ENCODE data around the gene ARIH2.

ARIH2 gene

GRCh38 chr3:49020330-49021212, 101.9 kb downstream of the ARIH2 start:
- peak; percentile 70 for DNase-seq

DNA sequence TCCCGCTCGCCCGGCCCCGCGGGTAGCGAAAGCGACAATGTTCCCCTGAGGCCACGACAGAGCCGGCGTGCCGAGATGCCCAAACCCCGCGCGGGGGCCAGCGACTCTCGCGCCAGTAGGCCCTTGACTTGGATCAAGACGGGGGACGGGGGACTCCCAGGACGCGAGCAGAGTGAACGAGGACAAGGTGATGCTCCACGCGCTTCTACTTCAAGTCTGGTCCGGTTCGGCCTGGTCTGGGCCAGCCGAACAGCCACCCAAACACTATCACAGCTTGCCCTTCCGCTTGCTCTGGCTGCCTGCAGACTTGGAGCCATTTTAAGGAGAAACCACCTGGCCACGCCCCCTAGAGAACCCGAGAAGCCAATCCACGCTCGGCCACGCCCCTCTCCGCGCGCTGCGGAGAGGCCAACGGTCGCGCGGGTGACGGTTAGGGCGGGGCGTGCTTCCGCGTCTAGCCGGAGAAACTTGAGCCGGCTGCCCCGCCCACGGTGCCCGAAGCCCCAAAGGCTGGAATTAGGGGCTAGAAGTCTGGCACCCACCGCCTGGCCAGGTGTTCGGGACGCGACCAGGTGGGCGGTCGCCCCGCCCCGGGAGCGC, 102.7 kb downstream of the ARIH2 start:
- peak; percentile 99 for DNase-seq

- peak; percentile 97 for DNase-seq
Measured at GRCh38 chr3:49021813-49022687, 103.4 kb downstream of the ARIH2 start, which contains the start of gene NDUFAF3. Gene NDUFAF3, plus strand, starts transcription at chr3:49022121. Its CDS starts 24 bp downstream, at chr3:49022145.

- DNase-seq = no peak
Measured at GRCh38 chr3:49022688-49023171, 104.1 kb downstream of the ARIH2 start.

DNA sequence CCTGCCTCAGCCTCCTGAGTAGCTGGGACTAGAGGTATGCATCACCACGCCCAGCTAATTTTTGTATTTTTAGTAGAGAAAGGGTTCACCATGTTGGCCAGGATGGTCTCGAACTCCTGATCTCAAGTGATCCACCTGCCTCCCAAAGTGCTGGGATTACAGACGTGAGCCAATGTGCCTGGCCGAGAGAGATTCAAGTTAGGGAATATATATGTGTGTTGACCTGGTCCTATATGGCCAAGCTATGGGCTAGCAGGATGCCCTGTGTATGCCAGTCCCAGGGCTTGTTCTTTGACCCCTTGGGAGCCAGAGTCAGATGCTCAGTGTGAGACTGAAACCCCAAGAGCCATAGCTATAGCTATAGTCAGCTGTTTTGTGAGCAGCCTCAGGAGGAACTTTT, 105.1 kb downstream of the ARIH2 start:
- no peak for DNase-seq

- DNase-seq = no peak
Measured at GRCh38 chr3:49024449-49024848, 105.8 kb downstream of the ARIH2 start.

DNA sequence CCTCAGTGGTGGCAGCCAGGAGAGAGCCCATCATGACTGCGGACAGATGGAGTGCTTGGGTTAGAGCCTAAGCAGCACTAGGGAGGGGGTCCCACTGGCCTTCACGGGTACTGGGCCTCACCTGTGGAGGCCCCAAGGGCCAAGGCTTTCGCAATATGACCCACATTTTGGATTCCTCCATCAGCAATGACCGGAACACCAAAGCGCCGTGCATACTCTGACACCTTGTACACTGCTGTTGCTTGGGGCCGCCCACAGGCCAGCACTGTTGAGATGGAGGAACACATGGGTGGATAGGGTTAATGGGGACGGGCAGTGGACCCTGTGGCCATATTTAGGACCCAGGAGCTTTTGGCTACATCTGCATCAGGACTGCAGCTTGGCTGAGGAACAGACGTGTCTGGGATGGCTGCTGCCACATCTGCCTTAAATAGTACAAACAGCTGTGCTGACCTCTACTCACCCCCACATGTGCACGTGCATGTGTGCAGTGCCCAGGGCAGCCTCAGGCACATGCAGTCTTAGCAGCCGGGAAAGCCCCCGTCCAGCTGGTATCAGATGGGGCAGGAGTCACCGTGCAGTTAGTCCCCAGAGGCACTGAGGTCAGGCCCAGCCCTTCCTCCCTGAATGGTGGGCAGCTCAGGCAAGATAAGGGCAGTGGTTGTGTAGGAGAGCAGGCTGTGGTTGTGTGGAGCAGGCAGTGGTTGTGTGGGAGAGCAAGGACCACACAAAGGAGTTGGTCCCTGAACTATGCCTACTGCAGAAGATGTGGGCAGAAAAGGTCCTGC, 106.6 kb downstream of the ARIH2 start:
- no peak for DNase-seq

- no peak for DNase-seq
Measured at GRCh38 chr3:49025793-49026520, 107.3 kb downstream of the ARIH2 start.

GRCh38 chr3:49026536-49026935, 107.9 kb downstream of the ARIH2 start:
- no peak for DNase-seq

DNA sequence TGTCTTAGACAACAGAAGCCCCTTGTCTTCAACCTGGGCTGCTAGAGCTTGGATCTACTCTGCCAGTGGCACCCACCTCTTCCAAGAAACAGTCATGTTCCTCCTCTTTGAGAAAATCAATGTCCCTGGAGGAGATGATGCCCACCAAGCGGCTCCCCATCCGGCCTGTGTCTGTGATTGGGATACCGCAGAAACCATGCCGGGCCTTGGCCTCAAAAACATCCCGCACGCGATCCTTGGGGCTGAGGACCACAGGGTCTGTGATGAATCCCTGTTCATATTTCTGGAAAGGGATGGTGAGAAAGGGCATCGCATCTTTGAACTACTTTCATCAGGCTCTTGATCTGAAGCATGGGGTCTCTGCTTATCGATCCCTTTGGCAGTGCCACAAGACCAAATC, 109.0 kb downstream of the ARIH2 start:
- no peak for DNase-seq

- DNase-seq = peak; percentile 58
Measured at GRCh38 chr3:49028298-49028672, 109.6 kb downstream of the ARIH2 start.

DNA sequence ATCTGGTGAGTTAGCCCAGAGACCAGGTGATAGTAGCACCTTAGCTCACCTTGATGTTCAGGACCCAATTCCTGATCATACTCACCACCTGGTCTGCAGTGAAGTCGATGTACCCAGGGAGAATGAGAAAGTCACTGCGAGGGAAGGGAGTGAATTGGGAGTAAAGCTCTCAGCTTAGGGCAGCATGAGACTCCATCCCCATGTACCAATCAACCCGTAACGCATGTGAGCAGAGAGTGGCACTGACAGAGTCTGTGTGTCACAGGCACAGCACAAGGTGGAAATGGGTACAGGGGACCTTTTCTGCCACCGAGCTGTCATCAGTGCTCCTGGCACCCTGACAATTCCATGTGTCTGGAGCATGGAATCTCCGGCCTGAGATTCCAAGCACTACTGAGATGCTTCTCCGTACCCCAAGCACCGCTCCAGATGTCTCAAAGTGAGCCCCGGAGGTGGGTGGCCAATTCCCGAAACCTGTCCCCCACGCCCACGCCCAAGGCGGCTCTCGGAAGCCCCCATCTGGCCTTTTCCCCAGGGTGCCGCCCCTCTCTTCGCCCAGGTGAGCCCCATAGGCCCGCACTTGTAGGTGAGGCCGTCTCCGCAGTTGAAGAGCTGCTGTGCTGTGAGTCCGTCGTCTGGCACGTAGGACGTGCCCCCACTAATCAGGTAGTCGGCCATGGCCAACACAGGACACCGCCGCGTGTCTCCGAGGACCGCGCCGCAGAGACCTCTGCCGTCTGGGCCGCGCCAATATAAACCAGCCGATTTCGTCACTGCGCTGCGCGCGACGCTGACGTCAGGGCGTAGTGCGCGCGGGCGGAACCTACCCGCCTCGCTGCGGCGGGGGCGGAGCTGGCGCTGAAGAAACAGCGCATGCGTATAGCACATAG, 110.3 kb downstream of the ARIH2 start, which contains the start of gene IMPDH2:
TSS of gene IMPDH2 (minus strand) at position 726 of the 890 bp plus-strand sequence. CDS start at position 678, 48 bp downstream.
- DNase-seq = peak; percentile 97

DNA sequence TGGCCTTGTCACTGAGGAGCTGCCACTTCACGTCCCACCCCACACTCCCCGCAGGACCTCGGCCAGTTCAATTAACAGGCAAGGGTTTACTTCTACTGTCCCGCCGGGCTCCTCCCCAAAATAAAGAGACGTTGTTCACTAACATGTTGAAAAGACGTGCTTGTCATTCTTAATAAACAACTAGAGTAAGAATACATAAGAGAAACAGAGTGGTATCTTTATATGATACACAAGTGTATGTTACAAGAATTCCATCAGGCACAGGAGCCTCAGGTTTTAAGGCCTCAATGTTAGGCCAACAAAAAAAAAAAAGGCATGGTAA, 110.9 kb downstream of the ARIH2 start:
- no peak for DNase-seq

GRCh38 chr3:49030321-49030720, 111.7 kb downstream of the ARIH2 start:
- DNase-seq = no peak

DNA sequence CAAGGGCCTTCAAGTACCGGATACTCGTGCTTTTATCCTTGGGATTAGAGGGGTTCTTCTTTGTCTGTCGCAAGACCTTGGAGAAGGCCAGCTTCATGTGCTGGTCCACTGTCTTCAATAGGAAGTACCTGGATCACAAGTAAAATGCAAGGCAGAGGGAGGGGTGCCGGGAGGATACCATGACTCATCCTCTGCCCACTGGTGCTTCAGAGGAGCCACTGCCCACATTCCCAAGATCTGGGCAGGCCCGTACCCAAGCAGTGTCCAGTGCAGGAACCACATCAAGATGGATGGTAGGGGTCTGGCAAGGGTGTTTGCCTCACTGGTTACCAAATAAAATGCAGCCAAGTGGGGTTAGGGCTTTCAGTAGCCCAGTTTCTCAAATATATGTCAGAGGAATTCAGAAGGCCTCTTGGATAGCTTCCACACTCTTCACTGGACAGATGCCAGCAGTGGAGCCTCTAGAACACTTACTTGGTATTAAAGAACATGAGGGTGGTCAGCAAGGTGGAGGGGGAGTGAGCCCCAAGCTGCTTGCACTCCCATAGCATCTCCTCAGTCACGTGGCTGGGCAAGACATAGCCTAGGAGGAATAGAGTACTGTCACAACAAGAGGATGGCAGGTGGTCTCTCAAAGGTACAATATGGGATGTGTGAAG, 114.1 kb downstream of the ARIH2 start:
- no peak for DNase-seq

GRCh38 chr3:49034650-49035049, 116.0 kb downstream of the ARIH2 start:
- no peak for DNase-seq

DNA sequence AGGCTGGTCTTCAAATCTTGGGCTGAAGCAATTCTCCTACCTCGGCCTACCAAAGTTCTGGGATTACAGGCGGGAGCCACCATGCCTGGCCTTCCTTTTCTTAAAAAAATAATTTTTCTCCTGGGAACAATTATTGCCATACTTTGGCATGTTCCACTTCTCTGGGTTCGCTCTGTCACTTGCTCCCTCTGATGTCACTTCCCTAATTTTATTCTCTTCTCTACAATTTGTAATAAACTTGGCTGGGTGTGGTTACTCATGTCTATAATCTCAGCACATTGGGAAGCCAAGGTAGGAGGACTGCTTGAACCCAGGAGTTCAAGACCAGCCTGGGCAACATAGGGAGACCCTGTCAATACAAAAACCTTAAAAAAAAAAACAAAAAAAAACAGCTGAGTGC, 116.6 kb downstream of the ARIH2 start:
- no peak for DNase-seq

Data from activated effector memory CD4-positive, alpha-beta T cell treated with anti-CD3 and anti-CD28 coated beads, Interleukin-2, amount 50 U/mL, for 16 hours (primary cell).